ENCODE data around the gene HOOK1.

Gene HOOK1

DNA sequence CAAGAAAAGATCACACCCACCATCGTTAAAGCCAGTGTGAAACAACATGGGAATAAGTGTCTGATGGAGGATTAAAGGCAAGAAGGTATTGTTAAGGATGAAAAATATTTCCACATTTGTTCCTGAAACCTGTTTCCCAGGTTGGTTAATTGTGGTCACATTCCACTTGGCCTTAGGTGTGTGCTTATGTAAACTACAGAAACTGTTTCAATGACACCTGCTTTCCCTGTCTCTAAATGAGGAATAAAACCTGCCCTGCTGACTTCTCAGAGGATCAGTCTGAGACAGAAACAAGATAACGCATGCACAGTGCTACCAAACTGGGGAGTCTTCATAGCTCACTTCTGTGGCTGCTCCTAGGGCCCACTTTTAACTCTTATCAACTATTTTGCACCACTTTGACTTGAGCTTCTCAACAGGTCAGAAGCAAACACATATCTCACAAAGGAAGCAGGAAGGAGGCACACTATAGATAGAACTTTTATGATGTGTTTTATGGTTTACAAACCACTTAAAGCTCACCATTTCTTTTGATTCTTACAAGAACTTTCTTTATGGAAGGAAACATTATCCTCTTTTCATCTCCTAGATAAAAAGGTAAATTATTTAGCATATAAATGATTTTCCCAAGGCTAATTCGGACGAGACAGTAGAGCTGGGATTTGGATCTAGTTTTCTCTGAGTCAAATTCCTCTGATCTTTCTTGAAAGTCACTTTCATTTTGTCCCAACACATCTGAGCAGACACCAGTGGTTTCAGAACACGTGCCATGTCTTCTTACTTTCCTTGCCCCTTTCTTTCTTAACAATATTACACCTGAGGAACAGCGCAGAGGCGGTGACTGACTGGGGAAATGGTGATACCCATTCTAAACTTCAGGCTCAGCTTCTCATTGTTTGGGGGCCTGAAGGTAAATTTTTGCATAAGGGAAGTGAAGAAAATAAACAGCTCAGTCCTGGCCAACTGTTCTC lies 78.4 kb downstream of the HOOK1 start:
- no peak for TF ChIP-seq GATA3 (IDR thresholded peaks at IDR 0.05; ENCODE audit: low read depth, low read length)
- TF ChIP-seq GATA2 (IDR thresholded peaks at IDR 0.05; ENCODE audit: low read depth, low read length) = no peak

- no peak for TF ChIP-seq GATA2 (IDR thresholded peaks at IDR 0.05; ENCODE audit: low read depth, low read length)
- TF ChIP-seq GATA3 (IDR thresholded peaks at IDR 0.05; ENCODE audit: low read depth, low read length) = no peak
These were observed 82.4 kb downstream of the HOOK1 start for GRCh38 chr1:59897165-59897564.

- TF ChIP-seq GATA2 (IDR thresholded peaks at IDR 0.05; ENCODE audit: low read depth, low read length) = no peak
- TF ChIP-seq GATA3 (IDR thresholded peaks at IDR 0.05; ENCODE audit: low read depth, low read length) = no peak
These were observed 84.2 kb downstream of the HOOK1 start for GRCh38 chr1:59898927-59899326.

DNA sequence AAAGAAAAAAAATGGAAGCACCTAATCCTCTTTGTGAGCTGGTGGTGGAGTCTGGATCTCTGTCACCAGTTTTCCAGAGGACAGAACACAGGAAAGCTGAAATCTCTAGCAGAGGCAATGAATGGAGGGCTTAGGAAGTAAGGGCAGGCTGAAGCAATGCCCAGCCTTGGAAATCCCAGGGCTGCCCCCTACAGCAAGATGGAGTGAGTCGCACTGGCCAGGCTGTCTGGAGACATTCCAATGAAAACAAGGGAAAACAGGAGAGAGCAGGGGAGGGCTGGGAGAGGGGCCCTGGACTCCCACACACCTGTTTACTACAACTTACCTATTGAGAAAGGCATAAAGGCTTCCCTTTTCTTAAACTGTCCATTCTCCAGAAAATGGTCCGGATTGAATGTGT lies 85.9 kb downstream of the HOOK1 start:
- no peak for TF ChIP-seq GATA3 (IDR thresholded peaks at IDR 0.05; ENCODE audit: low read depth, low read length)
- no peak for TF ChIP-seq GATA2 (IDR thresholded peaks at IDR 0.05; ENCODE audit: low read depth, low read length)

GRCh38 chr1:59901770-59902388 lies 87.1 kb downstream of the HOOK1 start:
- TF ChIP-seq GATA3 (IDR thresholded peaks at IDR 0.05; ENCODE audit: low read depth, low read length) (no peak), GATA2 (IDR thresholded peaks at IDR 0.05; ENCODE audit: low read depth, low read length) (no peak)

GRCh38 chr1:59903141-59903754 lies 88.5 kb downstream of the HOOK1 start:
- no peak for TF ChIP-seq GATA3 (IDR thresholded peaks at IDR 0.05; ENCODE audit: low read depth, low read length)
- no peak for TF ChIP-seq GATA2 (IDR thresholded peaks at IDR 0.05; ENCODE audit: low read depth, low read length)

DNA sequence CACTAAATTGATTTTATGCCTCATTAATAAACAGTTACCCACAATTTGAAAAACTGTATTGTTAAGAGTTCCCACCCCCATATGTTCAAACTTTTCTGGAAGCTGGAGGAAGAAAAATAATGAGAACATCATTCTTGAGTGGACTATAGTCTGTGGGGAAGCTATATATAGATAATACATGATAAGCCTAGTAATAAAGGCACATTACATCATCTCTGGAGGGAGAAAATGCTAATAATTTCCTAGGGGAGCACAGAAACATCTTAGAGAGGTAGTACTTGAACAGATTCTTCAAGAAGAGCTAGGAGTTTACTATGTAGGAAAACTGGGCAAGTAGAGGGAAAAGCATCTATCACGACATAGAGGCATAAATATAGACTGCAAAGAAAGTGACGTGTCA lies 92.2 kb downstream of the HOOK1 start:
- TF ChIP-seq GATA3 (IDR thresholded peaks at IDR 0.05; ENCODE audit: low read depth, low read length) (no peak), GATA2 (IDR thresholded peaks at IDR 0.05; ENCODE audit: low read depth, low read length) (no peak)

DNA sequence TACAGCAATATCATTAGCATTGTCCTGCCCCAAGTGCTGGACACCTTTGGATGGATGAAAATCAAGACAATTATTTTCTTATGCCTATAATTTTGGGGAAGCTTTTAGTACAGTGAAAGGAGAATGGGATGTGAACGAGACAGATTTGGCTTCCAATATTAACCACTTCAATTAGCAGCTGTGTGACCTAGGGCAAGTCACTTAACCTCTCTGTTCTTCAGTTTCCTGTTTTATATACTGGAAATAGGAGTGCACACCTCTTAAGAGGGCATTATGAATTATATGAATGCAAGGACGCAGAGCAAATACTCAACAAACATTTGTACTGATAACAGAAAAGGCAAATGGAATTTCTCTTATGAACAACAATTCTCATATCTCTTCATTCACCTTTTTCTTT lies 93.3 kb downstream of the HOOK1 start:
- TF ChIP-seq GATA3 (IDR thresholded peaks at IDR 0.05; ENCODE audit: low read depth, low read length) (no peak), GATA2 (IDR thresholded peaks at IDR 0.05; ENCODE audit: low read depth, low read length) (no peak)

GRCh38 chr1:59908682-59909081 lies 93.9 kb downstream of the HOOK1 start:
- TF ChIP-seq GATA3 (IDR thresholded peaks at IDR 0.05; ENCODE audit: low read depth, low read length) (no peak), GATA2 (IDR thresholded peaks at IDR 0.05; ENCODE audit: low read depth, low read length) (no peak)

DNA sequence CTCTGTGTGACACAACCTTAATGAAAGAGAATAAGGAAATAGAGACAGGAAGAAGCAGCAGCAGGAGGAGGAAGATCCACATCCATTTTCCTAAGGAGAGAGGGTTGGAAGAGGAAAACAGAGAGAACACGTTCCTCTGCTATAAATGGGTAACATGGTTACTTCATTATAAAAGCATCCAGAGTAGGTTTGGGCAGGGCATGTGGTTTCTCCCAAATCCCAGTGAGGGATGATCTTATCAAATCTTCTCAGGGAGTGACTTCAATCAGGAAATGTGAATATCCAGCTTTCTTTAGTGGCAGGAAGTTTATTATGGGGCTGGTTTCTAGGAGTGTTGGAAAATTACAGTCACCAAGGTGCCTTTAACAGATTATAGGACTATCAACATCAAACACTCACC lies 100.8 kb downstream of the HOOK1 start:
- TF ChIP-seq GATA3 (IDR thresholded peaks at IDR 0.05; ENCODE audit: low read depth, low read length) (no peak), GATA2 (IDR thresholded peaks at IDR 0.05; ENCODE audit: low read depth, low read length) (no peak)

DNA sequence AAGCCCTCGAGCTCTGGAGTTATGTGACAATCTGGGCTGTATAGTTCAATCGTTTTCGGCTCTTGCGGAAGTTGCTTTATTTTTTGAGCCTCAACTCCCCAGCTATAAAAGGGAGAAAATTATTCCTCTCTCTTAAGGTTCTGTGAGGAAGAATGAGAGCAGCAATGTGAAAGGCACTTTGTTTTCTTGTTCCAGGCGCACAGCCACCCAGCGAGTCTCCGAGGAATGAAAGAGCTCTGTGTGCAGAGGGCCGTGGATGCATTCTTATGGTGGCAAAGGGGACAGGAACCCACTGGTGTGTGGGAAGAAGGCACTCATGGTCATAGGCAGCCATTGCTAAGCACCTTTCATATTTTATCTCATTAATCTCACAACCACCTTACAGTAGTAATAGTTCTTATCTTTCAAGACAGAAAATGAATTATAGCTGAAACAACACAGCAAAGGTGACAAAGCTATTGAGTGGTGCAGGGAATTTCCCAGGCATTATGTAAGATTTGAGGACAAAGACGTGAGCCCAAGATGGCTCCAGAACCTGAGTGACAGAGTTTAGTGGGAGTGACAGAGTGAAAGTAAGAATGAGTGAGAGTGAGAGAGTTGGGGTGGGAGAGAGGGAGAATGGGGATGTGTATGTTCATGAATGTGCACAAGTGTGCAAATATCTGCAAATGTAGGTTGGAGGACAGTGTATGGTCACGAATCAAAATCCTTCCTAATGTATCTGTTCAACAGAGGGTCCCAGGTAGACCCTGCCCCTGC lies 102.5 kb downstream of the HOOK1 start:
- TF ChIP-seq GATA2 (IDR thresholded peaks at IDR 0.05; ENCODE audit: low read depth, low read length) = no peak
- no peak for TF ChIP-seq GATA3 (IDR thresholded peaks at IDR 0.05; ENCODE audit: low read depth, low read length)

DNA sequence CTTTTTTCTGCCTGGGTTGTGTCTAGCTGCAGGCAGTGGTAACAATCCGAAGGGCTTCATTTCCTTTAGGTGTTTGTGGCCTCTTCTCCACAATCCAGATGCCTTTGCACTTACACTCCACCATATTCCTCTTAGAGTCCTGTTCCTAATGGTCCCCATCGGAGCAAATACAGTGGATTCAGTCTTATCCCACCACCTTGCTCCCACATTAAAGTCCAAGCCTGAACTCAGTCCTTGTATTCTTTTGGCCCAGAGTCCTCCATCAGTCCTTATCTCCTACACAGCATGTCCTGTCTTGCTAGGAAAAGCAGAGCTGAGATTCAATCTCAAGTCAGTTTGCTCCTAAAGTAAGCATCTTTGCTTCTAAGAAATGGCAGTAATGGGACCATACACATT lies 103.0 kb downstream of the HOOK1 start:
- TF ChIP-seq GATA2 (IDR thresholded peaks at IDR 0.05; ENCODE audit: low read depth, low read length) (no peak), GATA3 (IDR thresholded peaks at IDR 0.05; ENCODE audit: low read depth, low read length) (no peak)

DNA sequence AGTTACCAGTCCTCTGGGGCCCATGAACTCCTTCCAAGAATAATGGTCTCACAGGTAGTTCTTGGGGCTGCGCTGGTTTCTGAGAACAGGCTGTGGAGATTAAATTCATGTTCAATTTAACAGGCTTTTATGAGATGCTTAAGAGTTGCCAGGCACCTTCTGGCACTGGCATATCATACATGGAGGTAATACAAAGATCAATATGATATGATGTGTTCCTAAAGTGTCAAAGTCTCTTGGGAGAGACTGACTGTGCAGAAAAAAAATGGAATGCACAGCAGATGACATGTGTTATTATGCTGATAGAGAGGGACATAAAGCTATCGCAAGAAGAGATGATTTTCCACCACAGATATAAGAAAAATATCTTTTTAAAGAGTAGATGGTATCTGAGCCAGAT lies 105.0 kb downstream of the HOOK1 start:
- TF ChIP-seq GATA3 (IDR thresholded peaks at IDR 0.05; ENCODE audit: low read depth, low read length) (no peak), GATA2 (IDR thresholded peaks at IDR 0.05; ENCODE audit: low read depth, low read length) (no peak)

DNA sequence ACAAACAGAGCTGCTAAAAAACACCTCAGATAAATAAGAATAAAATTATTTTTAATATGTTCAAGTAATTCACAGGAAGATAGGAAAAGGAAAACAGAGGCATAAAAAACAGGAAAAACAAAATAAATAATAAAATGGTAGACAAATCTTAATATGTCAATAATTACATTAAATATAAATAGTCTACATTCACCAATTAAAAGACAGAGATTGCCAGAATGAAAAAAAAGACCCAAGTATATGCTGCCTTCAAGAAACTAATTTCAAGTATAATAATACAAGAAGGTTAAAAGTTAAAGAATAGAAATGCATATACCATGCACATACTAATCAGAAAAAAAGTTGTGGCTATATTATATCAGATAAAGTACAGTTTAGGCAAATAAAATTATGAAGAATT lies 109.9 kb downstream of the HOOK1 start:
- TF ChIP-seq GATA3 (IDR thresholded peaks at IDR 0.05; ENCODE audit: low read depth, low read length) (no peak), GATA2 (IDR thresholded peaks at IDR 0.05; ENCODE audit: low read depth, low read length) (no peak)
